SK-N-SH (cell line): ENCODE results near the gene ZBTB3. TPM values are rescaled to one million over a fixed set of nuclear protein-coding genes. Genes with fewer than 3 reads are reported as not detected.

ENCODE experiments used
- EP300 ChIP-seq, 2 experiments: IDR thresholded peaks; 2 replicates each; pipeline versions ENCODE4 v1.4.0 to v1.6.1; 2012; ENCODE audit warnings: borderline replicate concordance in 1 of 2, low read depth in 1 of 2, low read length in 1 of 2
- FOSL2 ChIP-seq: IDR thresholded peaks from 2 replicates; pipeline ENCODE4 v1.4.0; 2012; ENCODE audit warnings: low read depth, mild to moderate bottlenecking, moderate library complexity, borderline replicate concordance
- FOXJ3 ChIP-seq: sonication (generic); formaldehyde crosslinking; IDR thresholded peaks from 2 replicates; pipeline ENCODE4 v1.5.1; 2020; ENCODE audit warnings: mild to moderate bottlenecking, missing genetic modification reagents
- FOXM1 ChIP-seq: IDR thresholded peaks from 2 replicates; pipeline ENCODE4 v1.4.0; 2012; ENCODE audit warnings: low read depth, mild to moderate bottlenecking
- GABPA ChIP-seq: IDR thresholded peaks from 2 replicates; pipeline ENCODE4 v1.4.0; 2012; ENCODE audit warnings: low read depth, mild to moderate bottlenecking
- POLR2AphosphoS5 ChIP-seq: IDR thresholded peaks from 2 replicates; pipeline ENCODE4 v1.6.1; 2012; ENCODE audit warnings: low read depth, low read length
- RCOR1 ChIP-seq: fragments of 150-350 bp; IDR thresholded peaks from 2 replicates; pipeline ENCODE4 v1.6.1; 2017; ENCODE audit warnings: antibody characterized with exemption, low read length
- REST ChIP-seq: IDR thresholded peaks from 2 replicates; pipeline ENCODE4 v1.6.1; 2012; ENCODE audit warnings: mild to moderate bottlenecking, low read depth, low read length, moderate library complexity
- RXRA ChIP-seq: IDR thresholded peaks from 2 replicates; pipeline ENCODE4 v1.4.0; 2012; ENCODE audit warnings: low read depth, mild to moderate bottlenecking, borderline replicate concordance
- SIN3A ChIP-seq: IDR thresholded peaks from 2 replicates; pipeline ENCODE4 v1.6.1; 2012; ENCODE audit warnings: low read depth, mild to moderate bottlenecking, low read length, moderate library complexity, borderline replicate concordance
- TAF1 ChIP-seq: IDR thresholded peaks from 2 replicates; pipeline ENCODE4 v1.6.1; 2012; ENCODE audit warnings: low read depth, mild to moderate bottlenecking, low read length, moderate library complexity, borderline replicate concordance
- TCF12 ChIP-seq: IDR thresholded peaks from 2 replicates; pipeline ENCODE4 v1.4.0; 2012
- YY1 ChIP-seq: IDR thresholded peaks from 2 replicates; pipeline ENCODE4 v1.4.0; 2012; ENCODE audit warnings: low read depth, mild to moderate bottlenecking
- ZBTB33 ChIP-seq: IDR thresholded peaks from 2 replicates; pipeline ENCODE4 v1.4.0; 2012; ENCODE audit warnings: low read depth, borderline replicate concordance
- polyA plus RNA-seq, 3 experiments: library from polyadenylated mRNA; depleted of rRNA; stranded (reverse); fragments of >200 nt; gene quantifications; 2 replicates each; pipeline ENCODE4 v1.2.3, GENCODE V29; 2012
- TF ChIP-seq, protein P1 (sequence below): fragments of 150-350 bp; IDR thresholded peaks from 2 replicates; pipeline ENCODE4 v1.6.1; 2016; ENCODE audit warnings: mild to moderate bottlenecking, low read depth, low read length

The ZBTB3 gene
- polyA plus RNA-seq, 1 of the 3 experiments (the other 2 are of a cell fraction): 2.1 TPM

- TF ChIP-seq REST (0 out of 2 replicates have a peak, but pooled peaks have one; percentile 6), TAF1 (peak; percentile 55; the same call in 1 of the 2 replicates), EP300 (IDR thresholded peaks at IDR 0.05; ENCODE audit: borderline replicate concordance in 1 of 2, low read depth in 1 of 2, low read length in 1 of 2) (no peak), RXRA (no peak), YY1 (no peak), POLR2AphosphoS5 (peak; percentile 95), GABPA (peak; percentile 92), FOXJ3 (CRISPR knock-in tag) (no peak), TCF12 (no peak), FOSL2 (no peak), RCOR1 (no peak), SIN3A (no peak; the same call in none of the 2 replicates), FOXM1 (0 out of 2 replicates have a peak, but pooled peaks have one; percentile 3), ZBTB33 (no peak)
- TF ChIP-seq, protein P1, sequence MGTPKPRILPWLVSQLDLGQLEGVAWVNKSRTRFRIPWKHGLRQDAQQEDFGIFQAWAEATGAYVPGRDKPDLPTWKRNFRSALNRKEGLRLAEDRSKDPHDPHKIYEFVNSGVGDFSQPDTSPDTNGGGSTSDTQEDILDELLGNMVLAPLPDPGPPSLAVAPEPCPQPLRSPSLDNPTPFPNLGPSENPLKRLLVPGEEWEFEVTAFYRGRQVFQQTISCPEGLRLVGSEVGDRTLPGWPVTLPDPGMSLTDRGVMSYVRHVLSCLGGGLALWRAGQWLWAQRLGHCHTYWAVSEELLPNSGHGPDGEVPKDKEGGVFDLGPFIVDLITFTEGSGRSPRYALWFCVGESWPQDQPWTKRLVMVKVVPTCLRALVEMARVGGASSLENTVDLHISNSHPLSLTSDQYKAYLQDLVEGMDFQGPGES: no peak
- TF ChIP-seq, all 33 proteins: peak for 8
Observed at GRCh38 chr11:62728171-62728988, 25.6 kb downstream of the ZBTB3 start, which contains the start of gene TTC9C (continued).
